Colonic mucosa (tissue), 4 donors: ENCODE measurements around the gene ARL9. TPM values are rescaled to one million over a fixed set of nuclear protein-coding genes. Genes with fewer than 3 reads are reported as not detected.

Source experiments
- DNase-seq: peaks from one replicate; pipeline ENCODE4 v3.0.0-alpha.2; 2020
- H3K27ac ChIP-seq: fragments of 200-600 bp; one replicate; pipeline ENCODE4 v1.8.0; 2021
- H3K27me3 ChIP-seq: fragments of 200-600 bp; one replicate; pipeline ENCODE4 v1.8.0; 2021
- H3K36me3 ChIP-seq: fragments of 200-600 bp; one replicate; pipeline ENCODE4 v1.8.0; 2021
- H3K4me1 ChIP-seq: fragments of 200-600 bp; one replicate; pipeline ENCODE4 v1.8.0; 2021; ENCODE audit warnings: mild to moderate bottlenecking
- H3K4me3 ChIP-seq: fragments of 200-600 bp; one replicate; pipeline ENCODE4 v1.8.0; 2021
- H3K9ac ChIP-seq, 2 donors: one replicate each; pipeline ENCODE4 v1.7.0; 2013; ENCODE audit warnings: control low read depth in 2 of 2, low read depth in 2 of 2, low read length in 2 of 2
- H3K9me3 ChIP-seq: fragments of 200-600 bp; one replicate; pipeline ENCODE4 v1.8.0; 2021
- intact Hi-C: fragments of 100-400 bp; cut with DNase I; formaldehyde crosslinking; loops from one replicate; pipeline ENCODE4 v1.14.1; 2022
- total RNA-seq, 2 donors: library from RNA; stranded (reverse); fragmentation: NEBNext Ultra II Directional in 1 of 2; extraction: Animal tissue kit (Norgen Biotek cat#: 25700) in 1 of 2; gene quantifications; one replicate each; pipeline ENCODE4 v1.2.1, GENCODE V29; 2021
- TF ChIP-seq, protein P1 (sequence below): fragments of 200-600 bp; IDR thresholded peaks from one replicate; pipeline ENCODE4 v1.8.0; 2022; ENCODE audit warnings: antibody characterized with exemption, mild to moderate bottlenecking
- donor health status: healthy.
- donor health status: DM: no; HTN: no; CAD: no.
- donor health status: DM: no; HTN: no; CAD: no.

Gene ARL9
- total RNA-seq, 2 donors from 2014 or later: 0.17 to 0.29 TPM

DNA sequence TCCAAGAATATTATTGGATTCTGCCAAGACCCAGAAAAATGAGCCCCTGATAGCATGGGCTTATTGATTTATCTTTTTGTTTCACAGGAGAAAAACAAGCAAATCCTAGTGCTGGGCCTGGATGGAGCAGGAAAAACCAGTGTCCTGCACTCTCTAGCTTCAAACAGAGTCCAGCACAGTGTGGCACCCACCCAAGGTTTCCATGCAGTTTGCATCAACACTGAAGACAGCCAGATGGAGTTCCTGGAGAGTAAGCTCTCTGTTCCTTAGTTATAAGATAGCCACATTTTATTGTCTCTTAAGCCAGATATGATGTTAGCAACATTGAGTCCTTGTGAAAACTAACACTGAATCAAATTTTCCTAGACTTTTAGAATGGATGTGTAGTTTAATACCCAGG, 5.5 kb downstream of the ARL9 start:
- Histone ChIP-seq H3K4me1 (no peaks in the 10 kb centered on the region), H3K27me3 (no peaks in the 10 kb centered on the region), H3K9me3 (no peaks in the 10 kb centered on the region), H3K27ac (no peak overlapping the region), H3K4me3 (no peak overlapping the region), H3K9ac (no peak overlapping the region), H3K36me3 (no peaks in the 10 kb centered on the region)
- no peak for DNase-seq
- intact Hi-C loops: no loop called here
- TF ChIP-seq, protein P1, sequence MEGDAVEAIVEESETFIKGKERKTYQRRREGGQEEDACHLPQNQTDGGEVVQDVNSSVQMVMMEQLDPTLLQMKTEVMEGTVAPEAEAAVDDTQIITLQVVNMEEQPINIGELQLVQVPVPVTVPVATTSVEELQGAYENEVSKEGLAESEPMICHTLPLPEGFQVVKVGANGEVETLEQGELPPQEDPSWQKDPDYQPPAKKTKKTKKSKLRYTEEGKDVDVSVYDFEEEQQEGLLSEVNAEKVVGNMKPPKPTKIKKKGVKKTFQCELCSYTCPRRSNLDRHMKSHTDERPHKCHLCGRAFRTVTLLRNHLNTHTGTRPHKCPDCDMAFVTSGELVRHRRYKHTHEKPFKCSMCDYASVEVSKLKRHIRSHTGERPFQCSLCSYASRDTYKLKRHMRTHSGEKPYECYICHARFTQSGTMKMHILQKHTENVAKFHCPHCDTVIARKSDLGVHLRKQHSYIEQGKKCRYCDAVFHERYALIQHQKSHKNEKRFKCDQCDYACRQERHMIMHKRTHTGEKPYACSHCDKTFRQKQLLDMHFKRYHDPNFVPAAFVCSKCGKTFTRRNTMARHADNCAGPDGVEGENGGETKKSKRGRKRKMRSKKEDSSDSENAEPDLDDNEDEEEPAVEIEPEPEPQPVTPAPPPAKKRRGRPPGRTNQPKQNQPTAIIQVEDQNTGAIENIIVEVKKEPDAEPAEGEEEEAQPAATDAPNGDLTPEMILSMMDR: no peak

DNA sequence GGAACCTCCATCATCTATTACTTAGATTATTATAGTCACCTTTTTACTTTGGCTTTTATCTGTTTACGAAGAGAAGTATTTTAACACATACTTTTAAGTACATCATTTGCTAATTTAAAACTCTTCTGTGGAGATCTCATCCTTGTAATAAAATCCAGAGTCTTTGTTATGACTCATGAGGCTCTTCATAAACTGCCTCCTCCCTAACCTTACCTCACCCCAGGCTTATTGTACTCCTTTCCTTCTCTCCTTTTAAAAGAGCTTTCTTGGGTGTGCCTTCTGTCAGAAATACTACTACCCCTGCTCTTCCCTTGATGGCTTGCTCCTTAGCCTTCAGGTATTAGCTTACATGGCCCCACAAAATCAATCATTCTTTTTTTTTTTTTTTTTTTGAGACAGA, 6.6 kb downstream of the ARL9 start:
- H3K9ac ChIP-seq: no peak overlapping the region
- H3K27ac ChIP-seq: no peak overlapping the region
- no peak for DNase-seq
- no peaks in the 10 kb centered on the region for H3K4me1 ChIP-seq
- intact Hi-C loops: no loop called here
- H3K36me3 ChIP-seq: no peaks in the 10 kb centered on the region
- no peaks in the 10 kb centered on the region for H3K9me3 ChIP-seq
- H3K4me3 ChIP-seq: no peak overlapping the region
- no peaks in the 10 kb centered on the region for H3K27me3 ChIP-seq
- TF ChIP-seq, protein P1: no peak

DNA sequence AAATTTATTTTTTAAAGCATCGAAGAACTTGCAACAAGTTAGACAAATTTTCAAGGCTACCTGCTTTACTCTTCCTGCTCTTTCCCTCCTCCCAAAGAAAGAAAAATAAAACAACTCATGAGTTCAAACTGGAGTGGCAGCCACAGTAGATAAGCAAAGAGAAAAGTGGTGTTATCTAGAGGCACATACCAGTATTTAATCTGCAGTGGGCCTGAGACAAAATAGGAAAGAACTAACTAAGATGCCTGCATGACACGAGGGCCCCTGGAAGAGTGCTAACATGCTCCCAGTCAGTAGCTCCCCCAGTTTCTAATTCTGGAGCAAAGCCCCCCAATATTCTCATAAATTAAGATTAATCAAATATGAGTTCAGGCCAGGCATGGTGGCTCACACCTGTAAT, 7.9 kb downstream of the ARL9 start:
- TF ChIP-seq, protein P1: no peak
- no peaks in the 10 kb centered on the region for H3K36me3 ChIP-seq
- no peak overlapping the region for H3K4me3 ChIP-seq
- DNase-seq: no peak
- no peaks in the 10 kb centered on the region for H3K27me3 ChIP-seq
- no peak overlapping the region for H3K27ac ChIP-seq
- intact Hi-C loops: no loop called here
- H3K9me3 ChIP-seq: no peaks in the 10 kb centered on the region
- H3K9ac ChIP-seq: no peak overlapping the region
- H3K4me1 ChIP-seq: no peaks in the 10 kb centered on the region

DNA sequence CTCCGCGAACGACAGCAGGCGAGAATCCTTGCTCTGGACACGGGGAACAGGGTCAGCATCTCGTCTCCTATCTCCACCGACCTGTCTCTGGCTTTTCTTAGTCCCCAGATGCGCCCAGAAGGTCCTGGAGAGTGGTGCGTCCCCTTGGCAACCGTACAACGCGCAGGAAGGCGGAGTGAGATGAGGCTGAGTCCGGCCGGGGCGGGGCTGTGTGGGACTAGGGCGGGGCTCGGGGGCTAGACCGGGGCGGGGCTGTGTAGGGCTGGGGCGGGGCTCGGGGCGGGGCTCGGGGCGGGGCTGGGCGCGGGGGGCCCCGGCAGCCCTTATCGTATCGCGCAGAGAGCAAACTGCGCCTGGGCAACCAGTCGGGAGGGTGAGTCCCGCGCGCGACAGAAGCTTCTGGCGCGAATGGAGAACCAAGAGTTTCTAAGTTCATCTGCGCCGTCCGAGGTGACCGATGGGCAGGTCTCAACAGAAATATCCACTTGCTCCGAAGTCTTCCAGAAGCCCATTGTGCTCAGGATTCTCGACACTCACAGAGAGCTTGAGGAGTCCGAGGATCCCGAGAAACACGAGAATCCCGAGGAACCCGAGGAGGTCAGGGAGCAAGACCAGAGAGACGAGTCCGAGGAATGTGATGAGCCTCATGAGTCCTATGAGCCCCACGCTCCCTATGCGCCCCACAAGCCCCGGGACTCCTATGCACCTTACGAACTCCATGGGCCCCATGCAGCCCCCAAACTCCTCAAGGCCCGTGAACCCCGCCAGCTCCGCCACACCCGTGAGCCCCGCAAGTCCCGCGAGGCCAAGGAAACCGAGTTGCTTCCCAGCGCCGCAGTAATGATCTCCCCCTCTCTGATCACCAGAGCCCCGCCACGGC, 24.9 kb downstream of the ARL9 start:
- intact Hi-C loops: no loop called here
- TF ChIP-seq, protein P1: no peak
- Histone ChIP-seq H3K36me3 (no peaks in the 10 kb centered on the region), H3K4me1 (no peaks in the 10 kb centered on the region), H3K4me3 (peak overlapping the region; percentile 47), H3K27me3 (peaks cover 3% of the 10 kb centered on the region), H3K9me3 (no peaks in the 10 kb centered on the region), H3K9ac (peak overlapping the region in 1 of 2 donors; percentile 49), H3K27ac (no peak overlapping the region)
- DNase-seq: peak; percentile 89

DNA sequence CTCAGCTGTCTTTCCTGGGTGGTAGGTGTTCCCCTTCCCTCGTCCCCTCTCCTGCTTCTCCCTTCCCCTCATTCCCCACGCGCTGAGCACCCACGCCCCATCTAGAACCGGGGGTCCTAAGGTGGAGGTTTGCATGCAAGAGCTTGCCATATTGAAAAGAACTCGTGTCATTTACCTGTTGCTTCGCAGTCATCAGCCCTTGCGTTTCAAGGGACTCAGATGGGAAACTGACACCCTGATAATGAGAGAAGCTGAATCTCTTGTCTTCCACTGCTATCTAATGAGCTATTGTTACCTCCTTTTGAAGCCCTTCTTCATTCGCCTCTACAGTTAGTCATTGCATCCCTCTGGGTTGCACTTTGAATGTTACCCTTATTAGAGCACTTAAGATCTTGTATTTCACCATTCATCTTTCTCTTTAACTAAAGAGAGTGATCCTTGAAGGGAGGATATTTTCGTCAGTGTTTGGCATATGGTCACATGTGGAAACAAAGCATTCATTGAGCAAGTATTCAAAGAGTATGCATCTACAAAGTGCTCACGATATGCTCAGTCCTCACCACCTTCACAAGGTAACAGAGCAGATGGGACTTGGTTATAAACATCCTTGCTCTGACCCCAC, 25.7 kb downstream of the ARL9 start:
- TF ChIP-seq, protein P1: no peak
- H3K9ac ChIP-seq: peak overlapping the region in 1 of 2 donors; percentile 49
- peaks cover 3% of the 10 kb centered on the region for H3K27me3 ChIP-seq
- no peaks in the 10 kb centered on the region for H3K4me1 ChIP-seq
- no peaks in the 10 kb centered on the region for H3K36me3 ChIP-seq
- intact Hi-C loops: no loop called here
- peak overlapping the region; percentile 47 for H3K4me3 ChIP-seq
- H3K27ac ChIP-seq: no peak overlapping the region
- H3K9me3 ChIP-seq: no peaks in the 10 kb centered on the region
- no peak for DNase-seq
